CD4-positive, alpha-beta T cell (primary cell): Measurements from ENCODE around the gene ZFPL1. TPM values are rescaled to one million over a fixed set of nuclear protein-coding genes. Genes with fewer than 3 reads are reported as not detected.

ENCODE experiments used
- ATAC-seq: fragments of 200-7000 bp; cut with Tn5 transposase; one replicate; pipeline ENCODE4 v1.10.0; 2022; ENCODE audit warnings: mild to moderate bottlenecking; ENCODE audit not compliant: poor library complexity
- CTCF ChIA-PET: fragments of 350-600 bp; sonication (Branson Sonifier 250); formaldehyde crosslinking; loops from one replicate; lab custom pipeline; 2021; ENCODE audit warnings: antibody characterized with exemption, inconsistent platforms; lab: Charles Lee
- POLR2A ChIA-PET: fragments of 350-600 bp; sonication (Branson Sonifier 250); formaldehyde crosslinking; loops from one replicate; lab custom pipeline; 2021; ENCODE audit warnings: antibody characterized with exemption, inconsistent platforms; lab: Charles Lee
- DNase-seq, 14 experiments: peaks; one replicate each; pipeline ENCODE4 v3.0.0-alpha.2; 2013 to 2020; ENCODE audit warnings: mixed read lengths in 2 of 14
- H3K27ac ChIP-seq, 2 donors: one replicate each; pipeline versions ENCODE4 v1.5.1 to v1.7.0; 2013; ENCODE audit warnings: low read length in 2 of 2, low read depth in 1 of 2, mild to moderate bottlenecking in 1 of 2
- H3K27me3 ChIP-seq, 2 experiments: 1 replicate in 1 of 2; 2 replicates in 1 of 2; pipeline versions ENCODE4 v1.6.1 to v1.7.0; 2013; ENCODE audit warnings: low read length in 2 of 2, control low read depth in 1 of 2, mild to moderate bottlenecking in 1 of 2, moderate library complexity in 1 of 2; ENCODE audit not compliant: insufficient read depth in 2 of 2, control insufficient read depth in 1 of 2
- H3K36me3 ChIP-seq: one replicate; pipeline ENCODE4 v1.6.1; 2013; ENCODE audit warnings: low read length, control low read depth; ENCODE audit not compliant: insufficient read depth
- H3K4me1 ChIP-seq: one replicate; pipeline ENCODE4 v1.6.1; 2013; ENCODE audit warnings: low read length, control low read depth; ENCODE audit not compliant: insufficient read depth
- H3K4me3 ChIP-seq: one replicate; pipeline ENCODE4 v1.5.1; 2013; ENCODE audit warnings: mild to moderate bottlenecking, low read length, moderate library complexity
- H3K9me3 ChIP-seq, 2 experiments: 1 replicate in 1 of 2; 2 replicates in 1 of 2; pipeline versions ENCODE4 v1.6.1 to v1.7.0; 2013; ENCODE audit warnings: low read length in 2 of 2, mild to moderate bottlenecking in 2 of 2, control low read depth in 1 of 2, moderate library complexity in 1 of 2; ENCODE audit not compliant: control insufficient read depth in 1 of 2, insufficient read depth in 1 of 2
- H3K27ac Mint-ChIP-seq: one replicate; pipeline ENCODE4 v1.8.0; 2020; ENCODE audit warnings: mixed read lengths
- H3K27me3 Mint-ChIP-seq: one replicate; pipeline ENCODE4 v1.8.0; 2021; ENCODE audit warnings: mixed read lengths
- H3K36me3 Mint-ChIP-seq: one replicate; pipeline ENCODE4 v1.8.0; 2021; ENCODE audit warnings: low read depth, mixed read lengths
- H3K4me1 Mint-ChIP-seq: one replicate; pipeline ENCODE4 v1.8.0; 2021; ENCODE audit warnings: low read depth, mixed read lengths
- H3K4me3 Mint-ChIP-seq: one replicate; pipeline ENCODE4 v1.8.0; 2020; ENCODE audit warnings: mild to moderate bottlenecking, mixed read lengths
- H3K9me3 Mint-ChIP-seq: one replicate; pipeline ENCODE4 v1.8.0; 2020; ENCODE audit warnings: mixed read lengths
- CTCF ChIP-seq: fragments of 200-600 bp; IDR thresholded peaks from one replicate; pipeline ENCODE4 v1.8.0; 2022; ENCODE audit warnings: antibody characterized with exemption, mild to moderate bottlenecking
- intact Hi-C, 2 experiments: fragments of 100-400 bp; cut with DNase I in 1 of 2; cut with micrococcal nuclease in 1 of 2; formaldehyde crosslinking; loops; one replicate each; pipeline versions ENCODE4 v1.15.1 to v1.9.0; 2023 to 2025; cut with DNase I, micrococcal nuclease
- total RNA-seq, 174 experiments: library from RNA in 2 of 174; stranded (reverse) in 2 of 174; gene quantifications; one replicate each; pipeline ENCODE4 v1.2.3 and lab custom pipeline; 2021 to 2026

Gene ZFPL1
- total RNA-seq, 2 experiments from 2014 or later, result 46.2 to 47.7 TPM

- no peak for TF ChIP-seq CTCF
- Histone ChIP-seq H3K36me3 (no peaks in the 10 kb centered on the region), H3K9me3 (no peaks in the 10 kb centered on the region), H3K4me3 (no peak overlapping the region), H3K27ac (no peak overlapping the region), H3K27me3 (no peaks in the 10 kb centered on the region), H3K4me1 (peaks cover 7% of the 10 kb centered on the region)
- Mint-ChIP-seq H3K9me3 (no peaks in the 10 kb centered on the region), H3K27ac (no peak overlapping the region), H3K36me3 (no peaks in the 10 kb centered on the region), H3K4me1 (peaks cover 4% of the 10 kb centered on the region), H3K4me3 (no peak overlapping the region), H3K27me3 (no peaks in the 10 kb centered on the region)
- intact Hi-C loops, result no loop called here
- ChIA-PET POLR2A (no interaction called here), CTCF (no interaction called here)
- DNase-seq, result no peak
- ATAC-seq, result no peak
Measured at GRCh38 chr11:65059523-65059922, 24.5 kb upstream of the ZFPL1 start.

GRCh38 chr11:65059959-65060824 lies 23.8 kb upstream of the ZFPL1 start:
- DNase-seq (no peak), ATAC-seq (no peak)
- H3K4me1 Mint-ChIP-seq, result no peaks in the 10 kb centered on the region
- H3K27me3 ChIP-seq, result no peaks in the 10 kb centered on the region
- no peak for TF ChIP-seq CTCF
- intact Hi-C loops, result no loop called here
- H3K27ac ChIP-seq, result no peak overlapping the region
- H3K36me3 ChIP-seq, result no peaks in the 10 kb centered on the region
- H3K27ac Mint-ChIP-seq, result no peak overlapping the region
- H3K9me3 ChIP-seq, result no peaks in the 10 kb centered on the region
- peaks cover 6% of the 10 kb centered on the region for H3K4me1 ChIP-seq
- no peak overlapping the region for H3K4me3 ChIP-seq
- no peaks in the 10 kb centered on the region for H3K36me3 Mint-ChIP-seq
- H3K4me3 Mint-ChIP-seq, result no peak overlapping the region
- CTCF ChIA-PET, result no interaction called here
- no peaks in the 10 kb centered on the region for H3K27me3 Mint-ChIP-seq
- POLR2A ChIA-PET, result no interaction called here
- H3K9me3 Mint-ChIP-seq, result no peaks in the 10 kb centered on the region

GRCh38 chr11:65060913-65061408 lies 23.1 kb upstream of the ZFPL1 start:
- no peaks in the 10 kb centered on the region for H3K9me3 ChIP-seq
- no peak overlapping the region for H3K27ac ChIP-seq
- Mint-ChIP-seq H3K27ac (no peak overlapping the region), H3K9me3 (no peaks in the 10 kb centered on the region), H3K36me3 (no peaks in the 10 kb centered on the region), H3K27me3 (no peaks in the 10 kb centered on the region), H3K4me1 (no peaks in the 10 kb centered on the region), H3K4me3 (no peak overlapping the region)
- no peaks in the 10 kb centered on the region for H3K36me3 ChIP-seq
- no peaks in the 10 kb centered on the region for H3K27me3 ChIP-seq
- peak in 2 of 14 experiments; percentile 10 to 29 for DNase-seq
- ChIA-PET POLR2A (no interaction called here), CTCF (no interaction called here)
- intact Hi-C loops, result no loop called here
- H3K4me1 ChIP-seq, result peaks cover 6% of the 10 kb centered on the region
- TF ChIP-seq CTCF, result no peak
- no peak overlapping the region for H3K4me3 ChIP-seq
- no peak for ATAC-seq
